NCI-H460 (cell line): ENCODE measurements around the gene ENPP7. TPM values are rescaled to one million over a fixed set of nuclear protein-coding genes. Genes with fewer than 3 reads are reported as not detected.
"Not testable (repeated sequence)": the region's sequence is repeated elsewhere in the genome, so short reads cannot be mapped to it uniquely, and the experiment has no call there.

Experiments used
- DNase-seq: peaks from one replicate; pipeline ENCODE4 v3.0.0-alpha.2; 2016; ENCODE audit warnings: low read depth; ENCODE audit errors: extremely low read depth
- total RNA-seq: library from RNA; depleted of rRNA; stranded (reverse); fragments of >200 nt; shearing (Covaris generic); gene quantifications from 2 replicates; pipeline ENCODE4 v1.2.3, GENCODE V29; 2014

ENPP7 gene
- total RNA-seq, 1 experiment from 2014 or later: not detected

- no peak for DNase-seq
These were observed 17.8 kb downstream of the ENPP7 start for GRCh38 chr17:79748295-79749099.

DNA sequence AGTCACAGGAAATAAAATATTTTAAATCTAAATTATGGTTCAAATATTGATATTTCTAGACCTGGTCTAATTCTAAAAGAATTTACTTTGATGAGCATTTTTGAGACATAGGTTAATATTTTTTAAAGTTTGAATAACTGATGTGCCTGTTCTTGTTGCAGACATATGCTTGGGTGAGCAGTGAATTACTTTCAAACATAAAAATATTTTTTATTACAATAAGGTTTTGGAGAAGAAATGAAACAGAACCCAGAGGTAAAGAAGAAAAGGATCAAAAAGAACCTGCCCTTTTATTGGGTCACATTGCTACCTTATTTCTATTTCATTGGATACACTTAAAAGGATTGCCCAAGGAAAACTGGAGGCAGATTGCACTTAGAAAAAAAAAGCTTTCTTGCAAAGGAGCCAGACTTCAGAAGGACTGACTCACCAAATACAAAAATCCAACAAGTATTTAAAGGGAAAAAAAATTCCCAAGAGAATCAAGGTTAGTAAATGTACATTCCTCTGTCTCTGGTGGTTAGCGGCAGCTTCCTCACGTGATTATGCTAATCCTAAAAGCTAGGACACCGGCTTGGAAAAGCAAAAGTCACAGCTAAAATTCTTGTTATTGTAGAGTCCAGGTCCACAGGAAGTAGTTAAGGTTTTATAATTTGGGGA is 18.5 kb downstream of the ENPP7 start:
- DNase-seq: no peak

- DNase-seq: no peak
These were observed 19.2 kb downstream of the ENPP7 start for GRCh38 chr17:79749958-79750357.

- no peak for DNase-seq
These were observed 20.2 kb downstream of the ENPP7 start for GRCh38 chr17:79750650-79751545.

GRCh38 chr17:79752175-79752574 is 21.4 kb downstream of the ENPP7 start:
- DNase-seq: no peak

DNA sequence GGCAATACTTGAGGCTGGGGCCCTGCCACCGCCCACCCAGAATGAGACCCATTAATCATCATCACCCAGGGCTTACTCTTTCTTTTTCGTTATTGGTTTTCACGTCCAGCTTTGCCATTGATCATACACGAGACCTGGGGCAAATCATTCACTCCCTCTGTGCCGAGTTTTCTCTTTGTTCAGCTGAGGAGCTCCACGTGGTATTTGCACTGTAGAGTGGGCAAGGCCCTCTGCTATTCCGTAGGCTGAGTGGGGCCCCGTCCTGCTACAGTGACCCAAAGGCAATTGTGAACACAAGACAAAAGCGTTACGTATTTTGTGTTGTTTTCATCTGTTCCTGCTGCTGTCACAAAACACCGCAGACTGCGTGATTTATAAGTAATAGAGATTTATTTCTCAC is 23.6 kb downstream of the ENPP7 start:
- no peak for DNase-seq

GRCh38 chr17:79754903-79755302 is 24.2 kb downstream of the ENPP7 start:
- not testable (repeated sequence) for DNase-seq

- DNase-seq: no peak
These were observed 24.8 kb downstream of the ENPP7 start for GRCh38 chr17:79755591-79755990.

DNA sequence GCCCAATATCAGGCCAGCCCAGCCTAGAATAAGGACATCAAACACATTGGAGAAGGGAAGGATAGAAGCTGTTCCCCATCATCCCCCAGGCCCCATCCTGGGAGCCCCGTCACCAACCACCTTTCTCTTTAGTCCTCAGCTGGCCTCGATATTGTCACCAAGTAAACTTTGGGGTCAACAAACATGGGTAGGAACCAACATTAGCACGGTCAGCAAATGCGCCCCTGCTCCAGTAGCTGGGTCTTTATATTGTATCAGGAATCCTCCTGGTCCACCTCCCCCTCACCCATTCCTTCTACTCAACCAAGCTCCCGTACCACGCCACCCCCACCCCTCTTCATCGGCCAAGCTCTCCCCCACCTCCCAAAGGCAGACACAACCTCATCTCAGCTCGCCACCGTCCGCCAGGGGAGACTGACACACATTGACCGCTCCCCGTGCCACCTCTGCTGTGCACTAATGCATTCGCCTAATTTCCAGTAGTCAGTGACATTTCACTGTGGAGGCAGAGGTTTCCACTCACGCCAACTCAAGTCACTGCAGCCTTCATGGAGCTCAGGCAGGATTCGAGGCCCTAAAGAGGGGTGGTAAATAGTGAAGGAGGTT is 26.5 kb downstream of the ENPP7 start:
- no peak for DNase-seq

GRCh38 chr17:79758271-79758670 is 27.5 kb downstream of the ENPP7 start:
- DNase-seq: no peak

DNA sequence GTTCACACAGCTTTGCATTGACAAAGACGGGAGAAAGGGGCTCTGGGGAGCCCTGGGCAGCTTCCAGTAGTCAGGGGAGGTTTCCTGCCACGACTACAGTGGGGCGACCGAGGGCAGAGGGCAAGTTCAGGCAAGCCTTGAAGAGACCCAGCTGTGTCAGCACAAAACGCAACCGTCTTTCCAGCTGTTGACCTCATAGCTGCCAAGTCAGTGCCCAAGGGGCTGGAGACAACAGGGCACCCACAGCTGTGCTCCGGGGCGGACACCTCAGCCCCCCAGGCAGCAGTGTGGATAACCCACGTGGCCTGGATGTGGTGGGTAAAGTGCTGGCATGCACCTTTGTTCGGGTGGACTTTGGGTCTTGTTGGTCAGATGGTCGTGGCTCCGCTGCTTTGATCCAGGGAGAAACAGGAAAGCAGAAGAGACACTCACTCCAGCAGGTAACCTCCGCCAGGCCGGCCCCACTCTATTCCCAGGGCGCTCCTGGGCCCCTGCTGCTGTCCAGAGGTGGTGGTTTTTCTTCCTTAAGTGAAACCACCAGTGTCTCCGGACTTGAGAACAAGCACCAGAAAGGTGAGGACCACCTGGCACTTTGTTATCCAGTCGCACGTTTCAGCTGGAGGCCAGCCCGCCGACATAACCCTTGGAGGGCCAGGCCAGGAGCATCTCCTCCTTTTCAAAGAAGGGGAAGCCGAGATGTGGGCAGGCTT is 29.6 kb downstream of the ENPP7 start:
- no peak for DNase-seq

- no peak for DNase-seq
These were observed 31.3 kb downstream of the ENPP7 start for GRCh38 chr17:79761894-79762589.

GRCh38 chr17:79765708-79766107 is 35.0 kb downstream of the ENPP7 start:
- no peak for DNase-seq

GRCh38 chr17:79769570-79770506 is 39.1 kb downstream of the ENPP7 start:
- peak; percentile 94 for DNase-seq

DNA sequence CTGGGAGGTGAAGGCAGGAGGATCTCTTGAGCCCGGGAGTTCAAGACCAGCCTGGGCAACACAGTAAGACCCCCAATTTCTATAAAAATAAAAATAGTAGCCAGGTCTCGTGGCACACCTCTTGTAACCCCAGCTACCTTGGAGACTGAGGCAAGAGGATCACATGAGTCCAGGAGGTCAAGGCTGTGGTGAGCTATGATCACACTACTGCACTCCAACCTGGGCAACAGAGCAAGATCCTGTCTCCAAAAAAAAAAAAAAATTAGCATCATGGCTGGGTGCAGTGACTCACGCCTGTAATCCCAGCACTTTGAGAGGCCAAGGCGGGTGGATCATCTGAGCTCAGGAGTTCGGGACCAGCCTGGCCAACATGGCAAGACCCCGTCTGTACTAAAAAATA is 40.5 kb downstream of the ENPP7 start:
- no peak for DNase-seq

DNA sequence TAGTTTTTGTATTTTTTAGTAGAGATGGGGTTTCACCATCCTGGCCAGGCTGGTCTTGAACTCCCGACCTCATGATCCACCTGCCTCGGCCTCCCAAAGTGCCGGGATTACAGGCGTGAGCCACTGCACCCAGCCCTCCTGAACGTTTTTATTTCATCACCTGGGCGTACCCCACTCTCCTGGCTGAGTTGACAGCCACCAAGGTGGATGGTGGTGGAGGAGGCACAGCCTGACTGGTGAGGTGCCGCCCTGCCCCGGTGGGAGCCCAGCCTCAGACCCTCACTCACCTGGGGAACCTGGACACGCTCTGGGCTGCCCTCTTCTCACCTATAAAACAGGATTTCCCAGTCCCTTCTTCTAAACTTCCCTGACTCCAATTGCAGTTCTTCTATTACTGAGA is 42.0 kb downstream of the ENPP7 start:
- DNase-seq: not testable (repeated sequence)

GRCh38 chr17:79774561-79774975 is 43.8 kb downstream of the ENPP7 start:
- no peak for DNase-seq

GRCh38 chr17:79775632-79776031 is 44.9 kb downstream of the ENPP7 start:
- DNase-seq: peak; percentile 47
